ENCODE measurements around the gene PALLD.
"Not testable (repeated sequence)": the region's sequence is repeated elsewhere in the genome, so short reads cannot be mapped to it uniquely, and the experiment has no call there.

The PALLD gene

GRCh38 chr4:168805341-168805740 lies 308.5 kb downstream of the PALLD start:
- no peak for DNase-seq

DNA sequence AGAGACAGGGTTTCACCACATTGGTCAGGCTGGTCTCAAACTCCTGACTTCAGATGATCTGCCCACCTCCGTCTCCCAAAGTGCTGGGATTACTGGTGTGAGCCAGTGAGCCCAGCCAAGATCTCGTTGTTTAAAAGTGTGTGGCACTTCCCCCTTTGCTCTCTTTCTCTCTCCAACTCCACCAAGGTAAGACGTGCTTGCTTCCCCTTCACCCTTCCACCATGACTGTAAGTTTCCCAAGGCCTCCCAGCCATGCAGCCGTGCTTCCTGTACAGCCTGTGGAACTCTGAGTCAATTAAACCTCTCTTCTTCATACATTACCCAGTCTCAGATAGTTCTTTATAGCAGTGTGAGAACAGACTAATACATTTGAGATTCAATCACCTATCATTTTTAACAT lies 309.4 kb downstream of the PALLD start:
- not testable (repeated sequence) for DNase-seq

DNA sequence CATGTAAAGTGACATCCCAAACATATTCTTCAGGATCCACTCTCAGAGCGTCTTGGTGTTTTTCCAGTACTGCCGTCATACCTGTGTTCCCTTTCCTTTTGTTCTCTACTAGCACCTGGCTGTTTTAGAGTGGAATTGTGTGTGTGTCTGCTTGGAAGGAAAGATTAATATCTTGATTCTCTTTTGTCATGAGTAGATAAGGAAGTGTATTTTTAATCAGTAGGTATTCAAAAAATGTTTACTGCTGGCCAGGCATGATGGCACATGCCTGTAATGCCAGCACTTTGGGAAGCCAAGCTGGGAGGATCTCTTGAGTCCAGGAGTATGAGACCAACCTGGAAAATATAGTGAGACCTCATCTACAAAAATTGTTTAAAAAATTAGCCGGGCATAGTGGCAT lies 314.4 kb downstream of the PALLD start:
- DNase-seq = no peak

DNA sequence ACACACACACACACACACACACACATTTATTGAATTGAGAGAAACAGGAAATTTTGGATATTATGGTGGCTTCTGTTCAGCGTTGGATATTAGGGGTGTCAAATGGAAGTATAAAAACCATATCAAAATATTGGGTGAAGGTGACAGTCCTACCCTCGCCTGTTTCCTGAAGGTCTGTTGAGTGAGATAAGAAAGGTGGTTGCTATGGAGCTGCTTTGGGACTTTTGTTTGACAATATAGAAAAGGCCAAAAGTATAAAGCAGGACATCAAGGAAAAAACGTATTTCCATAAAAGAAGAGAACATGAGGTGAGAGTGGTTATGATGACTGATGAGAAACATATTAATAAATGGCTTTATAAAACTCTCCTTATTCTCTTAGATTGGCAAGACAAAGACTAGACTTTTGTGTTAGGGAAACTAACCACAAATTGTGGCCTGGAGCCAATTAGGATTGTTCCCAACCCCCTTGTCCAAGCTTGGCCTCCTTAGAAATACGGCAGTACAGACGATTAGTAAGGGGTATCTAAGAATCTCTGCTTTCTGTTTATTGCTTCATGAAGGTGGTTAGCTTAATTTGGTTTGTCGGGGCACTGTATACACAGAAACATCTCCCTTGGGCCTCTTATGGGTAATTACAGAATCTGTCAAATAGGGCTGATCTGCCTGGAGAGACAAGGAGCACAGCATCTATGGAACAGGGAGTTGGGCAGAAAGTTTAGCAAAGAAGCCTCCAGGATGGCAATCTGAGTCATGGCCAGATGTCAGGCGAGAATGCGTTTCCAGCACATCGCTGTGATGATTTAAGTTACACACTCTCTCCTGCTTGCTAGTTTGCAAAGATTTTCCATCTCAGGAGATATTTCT lies 315.2 kb downstream of the PALLD start:
- no peak for DNase-seq

GRCh38 chr4:168812806-168813205 lies 316.0 kb downstream of the PALLD start:
- no peak for DNase-seq

GRCh38 chr4:168813890-168814289 lies 317.0 kb downstream of the PALLD start:
- DNase-seq = no peak

- DNase-seq = no peak
Measured at GRCh38 chr4:168815379-168816345, 318.8 kb downstream of the PALLD start.

- DNase-seq = no peak
Measured at GRCh38 chr4:168817370-168817769, 320.5 kb downstream of the PALLD start.

GRCh38 chr4:168822481-168822880 lies 325.6 kb downstream of the PALLD start:
- no peak for DNase-seq

- no peak for DNase-seq
Measured at GRCh38 chr4:168825975-168826374, 329.1 kb downstream of the PALLD start.

DNA sequence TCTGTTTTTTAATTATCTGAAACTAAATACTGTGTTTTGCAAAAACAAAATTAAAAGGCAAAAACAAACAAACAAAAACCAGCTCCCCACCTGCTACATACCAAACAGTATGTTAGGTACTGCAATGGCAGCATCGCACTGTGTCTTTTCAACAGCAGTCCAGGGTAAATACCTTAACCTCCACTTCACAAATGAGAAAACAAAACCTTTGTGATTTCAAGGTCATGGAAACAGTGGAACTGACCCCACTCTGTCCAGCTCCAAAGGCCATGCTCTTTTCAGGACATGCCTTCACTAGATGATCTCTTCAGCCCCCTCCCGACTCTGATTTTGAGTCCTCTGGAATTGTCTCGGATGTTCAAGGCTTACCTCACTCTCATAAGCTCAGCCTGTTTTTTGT lies 329.8 kb downstream of the PALLD start:
- DNase-seq = no peak

DNA sequence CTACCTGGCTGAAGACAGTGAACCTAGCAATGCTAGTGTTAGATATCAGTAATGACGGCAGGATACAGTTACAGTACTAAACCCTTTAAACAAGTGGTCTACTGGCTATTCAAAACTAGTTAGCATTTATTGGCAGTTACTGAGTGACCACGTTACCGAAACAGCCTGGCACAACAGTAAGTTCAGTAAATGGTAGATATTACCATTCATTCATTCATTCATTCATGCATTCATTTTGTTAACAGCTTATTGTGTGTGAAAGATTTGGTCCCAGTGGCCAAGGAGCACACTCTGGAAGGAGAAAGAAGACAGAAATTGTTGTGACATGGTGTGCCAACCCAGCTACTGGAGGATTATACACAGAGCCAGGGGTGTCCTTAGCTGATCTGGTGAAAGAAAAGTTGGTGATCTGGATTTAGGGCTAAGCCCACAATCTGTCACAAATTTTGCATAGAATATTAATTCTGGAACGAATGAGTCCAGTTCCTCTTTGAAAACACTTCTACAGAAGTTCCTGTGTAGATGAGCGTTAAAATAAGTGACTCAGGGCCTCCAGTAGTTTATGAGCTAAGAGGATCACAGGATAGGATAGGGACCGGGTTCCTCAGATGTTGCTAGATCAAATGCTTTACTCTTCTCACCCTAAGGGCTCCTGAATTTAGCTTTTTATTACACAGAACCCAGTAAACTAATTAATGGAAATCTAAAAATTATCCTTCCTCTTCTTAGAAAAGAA lies 334.1 kb downstream of the PALLD start:
- DNase-seq = no peak

GRCh38 chr4:168831585-168831918 lies 334.7 kb downstream of the PALLD start:
- no peak for DNase-seq

- peak; percentile 81 for DNase-seq
Measured at GRCh38 chr4:168831919-168832762, 335.3 kb downstream of the PALLD start.

DNA sequence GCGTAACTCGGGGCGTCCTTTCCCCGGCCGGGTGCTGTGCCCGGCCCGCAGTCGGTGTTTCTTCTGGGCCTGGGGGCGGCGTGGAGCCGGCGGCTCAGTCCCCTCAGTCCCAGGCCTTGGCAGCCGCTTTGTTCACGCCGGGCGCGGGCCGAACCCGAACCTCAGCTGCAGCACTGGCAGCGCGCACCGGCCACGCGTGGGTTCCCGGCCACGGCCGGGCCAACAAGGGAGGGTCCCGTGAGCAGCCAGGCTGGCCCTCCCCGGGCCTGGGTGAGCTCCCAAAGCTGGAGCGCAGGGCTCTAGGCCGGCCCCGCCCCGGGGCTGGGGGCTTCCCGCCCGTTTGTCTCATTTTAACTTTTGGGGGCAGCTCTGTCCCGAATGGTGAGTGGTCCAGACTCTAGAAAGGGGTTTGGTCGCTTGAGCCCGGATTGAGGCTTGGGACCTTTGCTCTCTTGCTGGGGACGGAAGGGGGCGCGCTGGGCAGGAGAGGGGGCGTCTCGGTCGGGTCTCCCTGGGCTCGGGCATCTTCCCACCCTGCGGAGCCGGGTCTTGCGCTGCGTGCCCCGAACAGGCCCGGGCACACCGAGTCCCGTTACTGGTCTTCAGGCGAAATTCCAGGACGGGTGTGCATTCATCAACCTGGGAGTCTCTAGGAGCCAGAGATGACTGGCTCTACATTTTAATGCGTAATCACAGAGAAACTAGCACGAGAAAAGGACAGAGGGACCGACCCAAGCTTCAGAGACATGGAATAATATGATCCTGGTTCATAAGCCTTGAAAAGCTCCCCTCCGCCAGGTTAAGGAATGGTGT lies 336.1 kb downstream of the PALLD start:
- peak; percentile 51 for DNase-seq

DNA sequence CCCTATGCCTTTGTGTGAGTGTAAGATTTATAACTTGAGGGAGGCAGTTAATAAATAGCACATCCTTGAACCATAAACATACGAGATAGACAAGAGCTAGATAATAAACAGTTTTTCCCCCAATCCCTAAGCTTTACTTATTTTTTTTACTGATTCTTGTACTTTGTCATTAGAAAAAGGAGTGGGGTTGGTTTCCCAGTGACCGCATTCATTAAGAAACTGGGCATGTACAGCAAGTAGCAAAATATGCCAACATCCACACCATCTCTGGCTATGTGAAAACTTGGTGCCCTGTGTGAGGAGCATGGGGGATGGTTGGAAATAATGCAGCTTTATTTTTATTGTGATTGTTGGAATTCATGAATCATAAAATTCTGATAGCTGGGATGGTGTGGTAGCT lies 337.0 kb downstream of the PALLD start:
- DNase-seq = no peak

DNA sequence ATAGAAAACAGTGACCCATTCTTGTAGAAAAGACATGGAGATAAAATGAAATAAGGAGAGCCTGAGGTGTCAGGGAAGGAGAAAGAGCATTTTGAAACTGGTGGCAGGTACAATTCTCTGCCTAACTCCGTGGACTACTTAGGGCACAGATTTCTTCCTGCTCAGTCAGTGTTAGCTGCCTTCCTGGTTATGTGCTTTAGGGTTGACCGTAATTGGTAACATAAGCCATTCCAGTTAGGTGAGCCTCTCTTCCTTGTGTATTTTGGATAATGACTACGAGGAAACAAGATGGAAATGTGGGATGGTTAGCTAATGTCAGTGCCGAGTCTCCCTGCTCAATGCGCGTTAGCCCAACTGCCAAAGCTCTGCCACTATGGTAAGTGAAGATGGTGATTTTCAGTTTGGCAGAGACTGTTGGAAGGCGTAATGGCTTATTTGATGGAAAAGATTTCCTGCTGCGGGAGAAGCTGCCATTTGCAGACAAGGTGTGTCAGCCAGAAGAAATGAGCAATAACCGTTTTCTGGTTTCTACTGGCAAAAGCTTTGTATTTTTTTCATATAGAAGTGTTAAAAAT lies 339.1 kb downstream of the PALLD start:
- DNase-seq = no peak

DNA sequence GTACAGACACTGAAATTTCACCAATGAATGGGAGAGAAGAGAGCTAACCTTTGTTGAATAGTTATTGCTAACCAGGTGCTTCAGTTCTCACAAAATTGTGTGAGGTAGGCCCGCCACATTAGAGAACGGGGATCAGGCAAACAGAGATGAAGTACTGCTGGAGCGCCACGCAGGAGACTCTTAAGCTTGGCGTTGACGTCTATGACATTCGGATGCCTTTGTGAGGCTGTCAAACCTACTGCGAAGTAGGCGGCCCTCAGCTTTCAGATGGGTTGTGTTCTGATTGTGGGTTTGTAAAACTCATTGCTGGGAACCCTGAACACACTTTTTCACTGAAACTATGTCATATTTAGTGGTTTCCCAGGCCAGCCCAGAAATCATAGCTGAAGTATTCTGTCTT lies 339.6 kb downstream of the PALLD start:
- no peak for DNase-seq

- no peak for DNase-seq
Measured at GRCh38 chr4:168837922-168838321, 341.1 kb downstream of the PALLD start.

GRCh38 chr4:168839758-168840391 lies 343.0 kb downstream of the PALLD start:
- no peak for DNase-seq

- no peak for DNase-seq
Measured at GRCh38 chr4:168840392-168840763, 343.5 kb downstream of the PALLD start.
